ENCODE results near the gene ZNF469.

DNA sequence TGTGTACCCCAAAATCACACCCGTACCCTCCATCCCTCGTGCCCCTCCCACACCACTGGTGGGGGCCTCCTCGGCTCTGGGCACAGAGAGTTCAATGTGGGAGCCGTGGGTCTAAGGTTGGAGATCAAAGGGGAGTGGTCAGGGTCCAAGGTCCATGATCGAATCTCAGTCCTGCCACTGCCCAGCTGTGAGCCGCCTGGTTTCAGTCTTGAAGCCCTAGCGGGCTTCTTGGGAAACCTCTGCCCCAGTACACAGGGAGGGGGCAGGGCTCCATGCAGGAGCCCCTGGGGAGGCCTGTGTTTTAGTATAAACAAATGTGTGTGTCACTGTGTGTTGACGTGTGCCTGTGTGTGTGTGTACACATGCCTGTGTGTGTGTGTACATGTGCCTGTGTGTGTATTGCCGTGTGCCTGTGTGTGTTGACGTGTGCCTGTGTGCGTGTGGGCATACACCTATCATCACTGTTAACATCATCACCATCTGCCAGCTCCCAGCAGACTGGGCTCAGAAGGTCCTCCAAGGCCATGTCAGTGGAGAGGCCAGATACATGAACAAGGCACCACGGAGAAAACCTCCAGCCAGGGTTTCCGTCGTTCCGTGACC, 26.5 kb upstream of the ZNF469 start:
- TF ChIP-seq, protein P1, sequence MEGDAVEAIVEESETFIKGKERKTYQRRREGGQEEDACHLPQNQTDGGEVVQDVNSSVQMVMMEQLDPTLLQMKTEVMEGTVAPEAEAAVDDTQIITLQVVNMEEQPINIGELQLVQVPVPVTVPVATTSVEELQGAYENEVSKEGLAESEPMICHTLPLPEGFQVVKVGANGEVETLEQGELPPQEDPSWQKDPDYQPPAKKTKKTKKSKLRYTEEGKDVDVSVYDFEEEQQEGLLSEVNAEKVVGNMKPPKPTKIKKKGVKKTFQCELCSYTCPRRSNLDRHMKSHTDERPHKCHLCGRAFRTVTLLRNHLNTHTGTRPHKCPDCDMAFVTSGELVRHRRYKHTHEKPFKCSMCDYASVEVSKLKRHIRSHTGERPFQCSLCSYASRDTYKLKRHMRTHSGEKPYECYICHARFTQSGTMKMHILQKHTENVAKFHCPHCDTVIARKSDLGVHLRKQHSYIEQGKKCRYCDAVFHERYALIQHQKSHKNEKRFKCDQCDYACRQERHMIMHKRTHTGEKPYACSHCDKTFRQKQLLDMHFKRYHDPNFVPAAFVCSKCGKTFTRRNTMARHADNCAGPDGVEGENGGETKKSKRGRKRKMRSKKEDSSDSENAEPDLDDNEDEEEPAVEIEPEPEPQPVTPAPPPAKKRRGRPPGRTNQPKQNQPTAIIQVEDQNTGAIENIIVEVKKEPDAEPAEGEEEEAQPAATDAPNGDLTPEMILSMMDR (IDR thresholded peaks at IDR 0.05): no peak
- TF ChIP-seq POLR2A (IDR thresholded peaks at IDR 0.05): no peak

Data from lower leg skin (tissue), 3 donors.